MCF 10A (cell line): Measurements from ENCODE around the gene NKX6-2. TPM values are rescaled to one million over a fixed set of nuclear protein-coding genes. Genes with fewer than 3 reads are reported as not detected.

ENCODE experiments used
- BruUV-seq: library from RNA; stranded (reverse); fragments of 400-500 nt; replicated peaks from 2 replicates; lab custom pipeline; 2021; lab: Mats Ljungman, UMichigan
- CTCF ChIA-PET: fragments of 300-600 bp; sonication (Branson Sonifier 250); formaldehyde crosslinking; extraction: SDS; loops from one replicate; lab custom pipeline; 2021; ENCODE audit warnings: antibody characterized with exemption, inconsistent platforms; lab: Yijun Ruan, JAX
- POLR2A ChIA-PET: fragments of 300-600, 350-650 bp; sonication (Branson Sonifier 250); formaldehyde crosslinking; extraction: SDS; loops from one replicate; lab custom pipeline; 2020; ENCODE audit warnings: antibody characterized with exemption, inconsistent platforms; lab: Yijun Ruan, JAX
- DNase-seq: peaks from one replicate; pipeline ENCODE4 v3.0.0-alpha.2; 2018; ENCODE audit not compliant: unreplicated experiment
- H3K27ac Mint-ChIP-seq: one replicate; pipeline ENCODE4 v1.8.0; 2022; ENCODE audit warnings: mild to moderate bottlenecking, low read depth, mixed read lengths; ENCODE audit not compliant: unreplicated experiment
- H3K27me3 Mint-ChIP-seq: one replicate; pipeline ENCODE4 v1.8.0; 2022; ENCODE audit warnings: mixed read lengths; ENCODE audit not compliant: insufficient read depth, unreplicated experiment
- H3K36me3 Mint-ChIP-seq: one replicate; pipeline ENCODE4 v1.8.0; 2022; ENCODE audit warnings: mild to moderate bottlenecking, moderate library complexity, mixed read lengths; ENCODE audit not compliant: insufficient read depth, unreplicated experiment
- H3K4me1 Mint-ChIP-seq: one replicate; pipeline ENCODE4 v1.8.0; 2022; ENCODE audit warnings: mixed read lengths; ENCODE audit not compliant: insufficient read depth, unreplicated experiment
- H3K4me3 Mint-ChIP-seq: one replicate; pipeline ENCODE4 v1.8.0; 2022; ENCODE audit warnings: mild to moderate bottlenecking, moderate library complexity, mixed read lengths; ENCODE audit not compliant: unreplicated experiment
- H3K9me3 Mint-ChIP-seq: one replicate; pipeline ENCODE4 v1.8.0; 2022; ENCODE audit warnings: mixed read lengths; ENCODE audit not compliant: unreplicated experiment
- CTCF ChIP-seq: fragments of 200-600 bp; IDR thresholded peaks from one replicate; pipeline ENCODE4 v1.8.0; 2022; ENCODE audit warnings: antibody characterized with exemption, mild to moderate bottlenecking; ENCODE audit not compliant: unreplicated experiment
- intact Hi-C: fragments of 100-400 bp; cut with micrococcal nuclease; formaldehyde crosslinking; loops from 2 replicates; pipeline ENCODE4 v1.14.1; 2022
- total RNA-seq: library from RNA; stranded (reverse); gene quantifications from 2 replicates; pipeline ENCODE4 v1.2.3, GENCODE V29; 2022

NKX6-2 gene
- total RNA-seq, 1 experiment from 2014 or later = not detected

- ChIA-PET CTCF (no interaction called here), POLR2A (no interaction called here)
- no TSS peak for BruUV-seq
- Mint-ChIP-seq H3K27me3 (no peaks in the 10 kb centered on the region), H3K4me3 (no peak overlapping the region), H3K9me3 (no peaks in the 10 kb centered on the region), H3K4me1 (no peaks in the 10 kb centered on the region), H3K36me3 (no peaks in the 10 kb centered on the region), H3K27ac (no peak overlapping the region)
- intact Hi-C loops = no loop called here
- no peak for TF ChIP-seq CTCF
- no peak for DNase-seq
Measured at GRCh38 chr10:132788180-132788830, 2.4 kb upstream of the NKX6-2 start.

- intact Hi-C loops = no loop called here
- H3K4me3 Mint-ChIP-seq = no peak overlapping the region
- peaks cover 1% of the 10 kb centered on the region for H3K36me3 Mint-ChIP-seq
- no peak for TF ChIP-seq CTCF
- no peaks in the 10 kb centered on the region for H3K9me3 Mint-ChIP-seq
- BruUV-seq = no TSS peak
- H3K4me1 Mint-ChIP-seq = no peaks in the 10 kb centered on the region
- H3K27ac Mint-ChIP-seq = no peak overlapping the region
- no peak for DNase-seq
- ChIA-PET POLR2A (no interaction called here), CTCF (no interaction called here)
- H3K27me3 Mint-ChIP-seq = no peaks in the 10 kb centered on the region
Measured at GRCh38 chr10:132787495-132788179, 1.7 kb upstream of the NKX6-2 start.

GRCh38 chr10:132786884-132787494, 1.0 kb upstream of the NKX6-2 start:
- intact Hi-C loops = no loop called here
- no peak for DNase-seq
- no peak for TF ChIP-seq CTCF
- no peak overlapping the region for H3K4me3 Mint-ChIP-seq
- ChIA-PET CTCF (no interaction called here), POLR2A (no interaction called here)
- H3K27ac Mint-ChIP-seq = no peak overlapping the region
- H3K9me3 Mint-ChIP-seq = no peaks in the 10 kb centered on the region
- no peaks in the 10 kb centered on the region for H3K27me3 Mint-ChIP-seq
- BruUV-seq = no TSS peak
- no peaks in the 10 kb centered on the region for H3K4me1 Mint-ChIP-seq
- peaks cover 8% of the 10 kb centered on the region for H3K36me3 Mint-ChIP-seq

GRCh38 chr10:132786476-132786883, 533 bp upstream of the NKX6-2 start:
- POLR2A ChIA-PET = no interaction called here
- no peaks in the 10 kb centered on the region for H3K4me1 Mint-ChIP-seq
- CTCF ChIA-PET = no interaction called here
- peaks cover 11% of the 10 kb centered on the region for H3K36me3 Mint-ChIP-seq
- intact Hi-C loops = no loop called here
- no peak for TF ChIP-seq CTCF
- no peak overlapping the region for H3K27ac Mint-ChIP-seq
- no peaks in the 10 kb centered on the region for H3K9me3 Mint-ChIP-seq
- no peak overlapping the region for H3K4me3 Mint-ChIP-seq
- H3K27me3 Mint-ChIP-seq = no peaks in the 10 kb centered on the region
- no TSS peak for BruUV-seq
- DNase-seq = no peak
